HG03196 (cell line): Measurements from ENCODE around the gene SLC9C2.
"Not testable (repeated sequence)": the region's sequence is repeated elsewhere in the genome, so short reads cannot be mapped to it uniquely, and the experiment has no call there.

Source experiments
- ATAC-seq: cut with Tn5 transposase; IDR thresholded peaks from one replicate; pipeline ENCODE4 v1.9.1; 2021; ENCODE audit not compliant: unreplicated experiment

SLC9C2 gene

DNA sequence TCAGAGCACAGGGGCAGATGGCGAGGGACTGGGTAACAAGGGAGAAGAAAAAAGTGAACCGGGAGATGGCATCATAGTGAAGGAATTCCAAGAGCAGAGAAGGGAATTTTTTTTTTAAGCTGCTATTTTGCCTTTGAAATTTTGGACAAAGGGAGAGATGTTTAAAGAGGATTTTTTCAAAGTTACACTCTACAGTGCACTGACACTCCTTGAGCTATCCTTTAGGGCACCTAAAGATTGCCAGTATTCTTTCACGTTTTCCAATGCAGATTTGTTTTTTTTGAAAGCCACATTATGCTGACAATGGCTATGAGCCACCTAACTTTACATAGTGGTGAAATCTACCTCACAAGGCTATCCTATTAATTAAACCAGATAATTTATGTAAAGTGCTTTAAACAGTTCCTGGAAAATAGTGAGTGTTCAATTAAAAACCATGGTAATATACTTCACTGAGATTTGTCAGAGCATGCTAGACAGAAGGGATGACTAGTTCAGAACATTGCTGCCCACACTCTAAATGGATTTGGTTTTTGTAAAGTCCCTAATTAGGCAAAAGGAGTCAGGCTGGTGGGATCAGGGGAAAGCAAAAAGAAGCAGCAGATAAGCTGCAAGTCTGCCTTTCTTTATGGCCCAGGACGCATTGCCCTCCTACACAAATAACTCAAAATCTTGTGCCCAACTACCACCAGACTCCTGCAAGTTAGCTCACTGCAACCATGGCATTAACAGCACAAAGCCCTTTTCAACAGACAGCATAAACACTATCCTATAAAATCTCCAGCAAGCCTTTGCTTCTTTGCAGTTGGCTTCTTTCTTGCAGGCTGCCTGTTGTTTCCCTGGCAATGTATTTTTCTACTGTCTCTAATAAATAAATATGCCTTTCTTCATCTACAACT, 71.8 kb downstream of the SLC9C2 start:
- ATAC-seq: no peak

DNA sequence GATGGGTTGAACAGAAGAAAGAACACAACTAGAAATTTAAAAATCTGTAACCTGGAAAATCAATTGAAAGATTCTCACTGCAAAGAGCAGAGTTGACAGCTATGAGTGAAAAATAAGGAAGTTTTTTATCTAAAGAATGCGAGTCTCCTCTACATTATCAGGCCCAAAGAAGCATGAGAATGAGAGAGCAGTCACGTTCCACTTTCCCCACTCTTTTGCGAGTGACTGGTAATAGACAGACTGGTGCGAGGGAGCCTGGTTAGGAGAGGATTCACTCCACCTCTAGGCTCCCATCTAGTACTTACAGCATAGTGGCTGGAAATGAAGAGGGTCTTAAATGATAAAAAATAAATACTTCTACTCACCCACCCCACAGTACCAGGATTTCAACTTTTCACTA, 73.8 kb downstream of the SLC9C2 start:
- no peak for ATAC-seq

DNA sequence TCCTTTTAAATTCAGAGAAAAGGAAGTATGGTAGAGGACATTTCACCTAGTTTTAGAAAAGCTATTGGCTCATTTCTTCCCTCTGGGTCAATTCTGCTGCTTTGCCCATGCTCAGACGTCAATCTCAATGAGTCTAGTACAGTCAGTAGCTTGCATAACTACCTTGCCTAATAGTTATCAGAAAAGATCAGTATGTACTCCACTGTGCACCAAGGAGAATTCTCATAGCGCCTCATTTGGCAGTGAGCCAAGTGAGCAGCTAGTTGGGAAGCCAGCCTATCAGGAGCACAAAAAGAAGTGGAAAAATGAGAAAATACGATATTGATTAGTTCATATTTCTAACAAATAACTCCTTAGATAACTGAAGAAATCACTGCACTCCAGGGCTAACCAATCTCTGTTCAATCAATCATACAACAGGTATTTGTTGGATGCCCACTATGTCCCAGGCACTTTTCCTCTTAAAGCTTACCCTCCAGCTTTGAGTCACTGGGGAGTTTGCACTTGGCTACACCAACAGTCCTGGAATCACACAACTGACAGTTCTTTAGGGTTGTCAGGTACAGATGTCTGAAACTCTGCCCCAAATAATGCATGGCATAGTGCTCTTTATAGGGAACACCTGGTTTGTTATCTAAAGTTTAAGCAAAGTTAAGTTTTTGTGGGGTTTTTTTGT, 75.6 kb downstream of the SLC9C2 start:
- ATAC-seq: no peak

DNA sequence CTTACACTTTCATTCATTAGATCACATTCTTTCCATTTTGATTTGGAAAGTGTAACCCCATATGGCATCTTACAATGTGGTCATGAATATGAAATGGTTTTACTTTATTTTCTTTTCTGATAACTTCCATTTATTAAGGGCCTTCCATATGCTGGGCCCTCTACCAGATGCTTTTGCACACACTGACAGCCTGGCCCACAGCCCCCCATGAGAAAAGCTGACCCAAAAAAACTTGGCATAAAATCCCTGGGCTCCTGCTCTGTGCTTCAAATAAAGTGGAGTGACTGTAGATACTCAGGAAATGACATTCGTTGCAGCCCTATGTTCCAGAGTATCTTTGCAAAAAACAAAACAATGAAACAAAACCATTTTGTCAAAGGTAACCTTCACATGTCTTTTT, 76.9 kb downstream of the SLC9C2 start:
- ATAC-seq: no peak

DNA sequence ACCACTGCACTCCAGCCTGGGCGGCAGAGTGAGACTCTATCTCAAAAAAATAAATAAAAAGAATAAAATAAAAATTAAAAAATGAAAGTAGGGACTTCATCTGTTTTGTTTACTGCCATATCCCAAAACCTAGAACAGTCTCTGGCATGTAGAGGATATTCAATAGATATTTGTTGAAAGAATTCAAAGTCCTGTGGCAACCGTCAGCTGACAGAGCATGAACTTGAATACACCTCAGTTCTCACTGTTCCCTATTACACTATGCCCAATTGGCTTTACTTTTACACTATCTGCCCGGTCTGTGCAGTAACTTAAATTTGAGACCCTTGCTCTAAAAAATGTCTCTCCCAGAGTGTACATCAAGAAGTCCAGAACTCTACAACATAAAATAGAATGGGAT, 79.5 kb downstream of the SLC9C2 start:
- no peak for ATAC-seq

DNA sequence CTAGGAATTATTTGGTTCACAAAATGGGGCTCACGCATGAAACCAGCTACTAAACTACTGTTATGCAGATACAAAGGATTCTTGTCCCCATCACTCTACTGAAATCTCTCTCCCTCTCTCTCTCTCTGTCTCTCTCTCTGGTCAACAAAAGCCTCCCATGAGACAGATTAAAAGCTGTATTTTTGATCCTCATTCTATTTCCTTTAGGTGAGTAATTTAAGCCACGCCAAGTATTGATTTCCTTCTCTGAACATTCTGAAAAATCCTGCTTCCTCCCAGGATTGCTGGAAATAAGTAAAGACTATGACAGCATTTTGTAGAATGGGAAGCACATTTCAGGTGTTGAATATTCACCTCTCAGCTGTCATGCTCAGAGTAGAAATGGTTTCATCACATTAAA, 82.1 kb downstream of the SLC9C2 start:
- ATAC-seq: no peak

DNA sequence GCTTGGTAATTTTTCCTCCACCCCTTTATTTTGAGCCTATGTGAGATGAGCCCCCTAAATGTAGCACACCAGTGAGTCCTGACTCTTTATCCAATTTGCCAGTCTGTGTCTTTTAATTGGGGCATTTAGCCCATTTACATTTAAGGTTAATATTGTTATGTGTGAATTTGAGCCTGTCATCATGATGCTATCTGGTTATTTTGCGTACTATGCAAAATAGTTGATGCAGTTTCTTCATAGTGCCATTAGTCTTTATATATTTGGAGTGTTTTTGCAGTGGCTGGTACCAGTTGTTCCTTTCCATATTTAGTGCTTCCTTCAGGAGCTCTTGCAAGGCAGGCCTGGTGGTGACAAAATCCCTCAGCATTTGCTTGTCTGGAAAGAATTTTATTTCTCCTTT, 88.4 kb downstream of the SLC9C2 start:
- ATAC-seq: not testable (repeated sequence)

DNA sequence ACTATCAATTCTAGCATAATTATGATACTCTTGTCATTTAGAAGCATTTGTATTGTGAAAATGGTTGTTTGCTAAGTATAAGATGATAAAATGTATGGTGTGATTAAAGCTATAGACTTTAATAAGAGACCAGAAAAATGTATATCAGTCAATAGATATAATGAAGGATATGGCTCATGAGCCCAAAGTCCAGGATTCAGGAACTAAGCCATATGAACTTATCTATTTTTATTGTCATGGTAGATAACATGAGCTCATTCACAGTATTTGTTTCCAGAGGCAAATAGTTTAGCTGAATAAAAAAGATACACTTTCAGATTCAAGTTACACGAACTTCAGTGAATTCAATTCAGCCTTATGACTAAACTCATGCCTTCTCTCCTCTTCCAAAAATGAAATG, 93.1 kb downstream of the SLC9C2 start:
- no peak for ATAC-seq

DNA sequence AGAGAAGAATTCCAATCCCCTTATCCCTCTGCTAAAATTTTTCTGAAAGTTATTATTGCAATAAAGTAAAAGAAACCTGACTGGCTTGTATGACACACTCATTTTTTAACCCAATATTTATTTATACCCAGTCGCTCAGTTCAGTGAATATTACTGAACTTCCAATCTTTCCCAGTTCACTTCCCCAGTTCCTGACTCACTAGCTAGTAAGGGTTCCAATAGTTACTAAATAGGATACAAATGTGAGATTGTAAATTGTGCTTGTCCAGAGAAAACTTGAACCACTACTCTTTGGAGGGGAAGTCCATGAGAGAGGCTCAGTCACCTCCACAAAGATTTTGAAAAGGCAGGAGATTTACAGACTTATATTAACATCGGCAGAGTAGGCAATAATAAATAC, 94.3 kb downstream of the SLC9C2 start:
- ATAC-seq: no peak

DNA sequence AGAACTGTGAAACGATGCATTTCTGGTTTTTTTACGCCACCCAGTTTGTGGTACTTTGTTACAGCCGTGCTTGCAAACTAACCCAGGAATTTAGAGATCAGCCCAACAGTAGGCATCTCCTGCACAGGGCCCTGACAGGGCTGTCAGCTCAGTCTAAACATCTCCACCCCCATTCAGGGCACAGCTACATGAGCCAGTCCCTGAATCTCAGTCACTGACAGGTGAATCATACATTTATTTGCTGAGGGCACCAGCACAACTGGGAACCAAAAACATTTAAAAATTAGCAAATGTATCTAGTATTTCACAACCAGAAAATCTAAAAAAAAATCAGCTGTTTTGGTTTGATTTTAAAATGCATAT, 95.0 kb downstream of the SLC9C2 start:
- no peak for ATAC-seq

DNA sequence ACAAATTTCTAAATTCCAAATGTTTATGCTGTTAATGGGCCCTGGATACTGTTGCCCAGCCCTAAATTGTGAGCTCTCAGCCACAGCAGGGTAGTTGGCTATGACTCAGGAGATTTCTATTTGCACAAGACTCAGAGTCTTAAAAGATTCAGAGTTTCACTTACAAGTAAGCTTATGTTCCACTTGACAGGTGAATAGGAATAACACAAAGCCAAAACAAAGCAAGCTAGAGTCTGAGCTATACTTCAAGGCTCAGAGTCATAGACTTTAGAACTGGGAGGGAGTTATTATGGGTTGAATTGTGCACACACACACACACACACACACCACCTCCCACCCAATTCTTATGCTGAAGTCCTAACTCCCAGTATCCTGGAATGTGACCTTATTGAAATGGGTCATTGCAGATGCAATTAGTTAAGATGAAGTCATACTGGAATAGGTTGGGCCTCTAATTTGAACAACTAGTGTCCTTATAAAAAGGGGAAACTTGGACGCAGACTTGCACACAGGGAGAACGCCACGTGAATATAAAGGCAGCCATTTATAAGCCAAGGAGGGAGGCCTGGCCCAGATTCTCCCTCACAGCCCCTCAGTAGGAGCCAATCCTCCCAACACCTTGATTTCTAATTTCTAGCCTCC, 95.5 kb downstream of the SLC9C2 start:
- no peak for ATAC-seq

DNA sequence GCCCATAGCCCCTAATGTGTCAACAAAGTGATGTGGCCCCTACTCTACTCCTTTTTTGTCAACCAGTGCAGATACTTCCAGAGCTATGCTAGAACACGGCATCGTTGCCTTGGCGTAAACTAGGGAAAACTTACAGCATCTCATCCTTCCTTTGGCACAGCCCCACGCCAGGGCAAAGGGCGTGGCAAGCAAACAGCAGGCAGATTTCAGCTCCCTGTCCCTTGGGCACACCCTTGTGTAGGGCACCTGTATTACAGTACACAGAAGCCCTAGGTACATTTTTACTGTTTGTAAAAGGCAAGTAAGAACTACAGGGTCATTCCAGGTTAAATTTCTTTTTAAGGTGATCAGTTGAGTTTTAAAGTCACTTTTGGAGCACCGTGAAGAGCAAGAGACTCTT, 96.4 kb downstream of the SLC9C2 start:
- ATAC-seq: no peak

DNA sequence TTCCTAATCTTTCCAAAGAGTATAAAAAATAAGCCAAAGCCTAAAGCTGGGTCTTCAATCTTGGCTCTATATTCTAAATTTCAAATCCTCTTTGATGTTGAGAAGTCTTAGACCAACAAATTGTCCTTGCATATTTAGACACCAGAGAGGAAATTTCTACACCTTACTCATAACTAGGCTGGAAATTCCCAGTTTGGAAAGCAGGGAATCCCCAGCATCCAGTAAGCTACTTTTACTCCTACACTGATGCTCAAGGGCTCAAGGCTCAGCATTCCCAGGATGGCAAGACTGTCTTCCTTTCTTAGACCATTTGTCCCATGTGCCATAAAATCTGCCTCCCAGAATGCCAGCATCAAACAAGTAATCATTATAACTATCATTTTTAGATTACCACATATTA, 97.5 kb downstream of the SLC9C2 start:
- no peak for ATAC-seq

DNA sequence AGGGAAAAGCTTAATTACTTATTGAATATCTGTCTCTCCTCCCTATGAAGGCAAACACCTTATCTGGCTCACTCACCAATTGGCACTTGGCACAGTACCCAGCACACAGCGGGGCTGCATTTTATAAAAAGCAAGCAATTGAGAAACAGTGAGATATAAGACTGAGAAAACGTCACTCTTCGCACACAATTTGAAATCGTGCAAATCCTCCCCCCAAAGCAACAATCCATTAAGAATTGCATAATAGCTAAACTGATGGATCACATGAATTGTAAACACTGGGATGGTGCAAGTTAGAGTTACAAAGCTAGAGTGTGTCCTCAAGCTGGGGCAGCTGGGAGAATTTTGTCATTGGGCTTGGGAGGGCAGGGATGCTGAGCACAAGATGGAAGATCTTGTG, 98.6 kb downstream of the SLC9C2 start:
- ATAC-seq: no peak

DNA sequence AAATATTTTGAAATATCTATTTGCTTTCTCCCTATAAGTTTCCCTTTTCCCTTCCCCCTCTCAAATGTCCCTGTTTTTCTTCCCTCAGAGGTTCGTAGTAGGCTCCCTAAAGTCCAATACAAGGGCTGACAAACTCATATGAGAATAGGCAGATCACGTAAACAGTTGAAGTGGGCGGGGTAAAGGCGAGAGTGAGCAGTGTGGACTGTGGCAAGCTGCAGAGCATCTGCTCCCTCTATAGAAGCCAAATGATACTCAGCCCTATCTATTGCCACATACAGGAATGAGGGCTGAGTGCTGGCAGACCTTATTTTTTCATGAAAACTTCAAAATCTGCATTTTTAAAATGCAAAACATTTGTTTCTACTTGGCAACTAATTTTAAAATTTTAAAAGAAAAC, 99.5 kb downstream of the SLC9C2 start:
- no peak for ATAC-seq

DNA sequence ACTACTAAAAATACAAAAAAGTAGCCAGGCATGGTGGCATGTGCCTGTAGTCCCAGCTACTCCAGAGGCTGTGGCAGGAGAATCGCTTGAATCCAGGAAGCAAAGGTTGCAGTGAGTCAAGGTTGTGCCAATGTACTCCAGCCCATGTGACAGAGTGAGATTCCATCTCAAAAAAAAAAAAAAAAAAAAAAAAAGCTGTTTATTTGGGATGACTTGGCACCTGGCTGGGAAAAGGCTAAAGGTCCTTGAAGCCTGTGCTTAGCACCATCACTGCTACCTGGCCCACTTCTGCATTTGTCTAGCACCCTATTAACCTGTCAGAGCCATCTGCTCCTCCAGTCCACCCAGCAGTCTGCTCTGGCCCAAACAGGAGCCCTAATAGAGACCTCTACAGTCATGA, 100.8 kb downstream of the SLC9C2 start:
- ATAC-seq: no peak

DNA sequence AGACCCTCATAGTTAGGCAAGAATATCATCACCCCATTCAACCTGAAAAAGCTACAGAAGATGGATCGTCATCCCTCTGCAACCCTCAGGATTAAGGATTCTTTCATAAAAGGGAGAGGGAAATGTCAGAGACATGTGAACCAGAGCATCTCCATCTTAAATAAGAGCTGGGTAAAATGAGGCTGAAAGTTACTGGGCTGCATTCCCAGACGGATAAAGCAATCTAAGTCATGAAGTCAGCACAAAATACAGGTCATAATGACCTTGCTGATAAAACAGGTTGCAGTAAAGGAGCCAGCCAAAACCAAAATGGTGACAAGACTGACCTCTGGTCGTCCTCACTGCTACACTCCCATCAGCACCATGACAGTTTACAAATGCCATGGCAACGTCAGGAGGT, 103.1 kb downstream of the SLC9C2 start:
- no peak for ATAC-seq

DNA sequence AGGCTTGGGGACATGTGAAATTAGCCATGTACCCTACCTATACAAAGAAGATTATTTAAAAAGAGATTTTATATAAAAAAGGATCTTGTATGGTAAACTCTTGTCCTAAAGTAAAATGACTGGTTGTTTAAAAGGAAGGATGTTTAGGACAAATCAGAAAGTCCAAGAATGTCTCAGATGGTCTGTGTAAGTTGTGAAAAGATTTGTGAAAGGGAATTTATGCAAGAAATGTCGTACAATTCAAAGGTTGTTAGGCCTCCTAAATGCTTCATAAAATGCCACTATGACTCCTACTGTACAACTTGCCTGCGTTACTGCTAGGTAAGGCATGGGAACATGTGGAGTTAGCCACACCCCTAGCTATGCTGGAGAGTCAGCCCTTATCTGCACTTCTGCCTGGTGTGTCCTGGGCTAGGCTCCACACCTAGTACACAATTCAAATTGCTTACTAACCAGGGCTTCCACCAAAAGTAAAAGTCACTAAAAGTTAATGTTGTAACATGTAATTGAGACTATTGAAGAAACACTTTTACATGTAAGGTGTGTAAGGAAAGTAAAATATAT, 106.0 kb downstream of the SLC9C2 start:
- no peak for ATAC-seq

DNA sequence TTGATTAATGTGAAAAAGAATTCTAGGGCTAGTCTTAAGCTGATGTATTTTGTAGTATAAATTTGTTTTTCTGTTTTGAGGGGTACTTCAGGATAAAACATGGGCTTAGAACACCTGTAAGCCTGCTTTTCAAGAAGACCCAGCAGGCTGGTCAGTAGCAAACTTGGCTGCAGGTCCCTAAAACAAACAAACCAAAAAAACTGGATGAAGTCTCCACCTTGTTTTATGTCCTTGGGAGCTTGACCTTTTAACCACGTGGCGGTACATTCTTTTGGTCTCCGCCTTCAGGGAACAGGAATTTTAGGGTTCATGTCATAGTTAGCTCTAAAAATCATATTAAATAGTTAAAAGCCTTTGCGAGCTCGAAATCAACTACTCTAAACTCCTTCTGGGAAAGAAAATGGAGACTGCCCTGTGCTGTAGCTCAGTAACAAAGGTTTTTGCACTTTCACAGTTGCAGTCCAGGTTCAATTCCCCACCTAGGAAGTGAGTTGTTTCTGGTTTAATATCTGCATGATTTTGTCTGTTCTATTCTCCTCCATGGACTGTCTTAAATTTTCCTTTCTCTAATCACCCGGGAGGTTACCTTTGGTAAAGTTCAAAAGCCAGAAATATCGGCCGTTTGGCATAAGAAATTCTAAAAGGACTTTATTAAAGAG, 107.1 kb downstream of the SLC9C2 start:
- ATAC-seq: no peak

DNA sequence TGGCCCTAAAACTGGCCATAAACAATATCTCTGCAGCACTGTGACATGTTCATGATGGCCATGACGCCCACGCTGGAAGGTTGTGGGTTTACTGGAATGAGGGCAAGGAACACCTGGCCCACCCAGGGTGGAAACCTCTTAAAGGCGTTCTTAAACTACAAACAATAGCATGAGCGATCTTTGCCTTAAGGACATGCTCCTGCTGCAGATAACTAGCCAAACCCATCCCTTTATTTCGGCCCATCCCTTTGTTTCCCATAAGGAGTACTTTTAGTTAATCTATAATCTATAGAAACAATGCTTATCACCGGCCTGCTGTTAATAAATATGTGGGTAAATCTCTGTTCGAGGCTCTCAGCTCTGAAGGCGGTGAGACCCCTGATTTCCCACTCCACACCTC, 109.7 kb downstream of the SLC9C2 start:
- ATAC-seq: not testable (repeated sequence)

DNA sequence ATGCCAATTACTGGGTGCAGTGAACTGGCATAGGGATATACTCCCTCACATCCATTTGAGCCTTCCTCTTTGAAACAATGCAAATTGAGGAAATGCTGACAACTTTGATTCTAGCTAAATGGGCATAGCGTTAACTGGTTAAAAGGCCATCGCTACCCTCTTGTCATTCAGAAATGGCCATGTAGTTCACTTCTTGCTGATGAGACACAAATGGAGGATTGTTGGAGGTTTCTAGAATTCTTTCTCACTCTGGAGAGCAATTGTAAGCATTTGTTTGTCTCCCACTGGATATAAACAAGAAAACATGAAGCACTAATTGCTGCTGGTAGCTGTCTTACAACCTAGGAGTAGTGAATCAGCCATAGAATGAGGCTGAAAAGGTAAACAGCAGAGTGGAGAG, 111.4 kb downstream of the SLC9C2 start:
- ATAC-seq: no peak
